Measurements from ENCODE around the gene PRPF8. TPM values are rescaled to one million over a fixed set of nuclear protein-coding genes. Genes with fewer than 3 reads are reported as not detected.

The PRPF8 gene
- total RNA-seq, 2 donors from 2014 or later = 298 to 375 TPM

GRCh38 chr17:1620486-1620885, 64.2 kb downstream of the PRPF8 start:
- H3K4me3 Mint-ChIP-seq = no peak overlapping the region
- peaks cover 10% of the 10 kb centered on the region for H3K4me1 Mint-ChIP-seq
- Histone ChIP-seq H3K9ac (ENCODE audit: extremely low read depth, low read length, poor library complexity, severe bottlenecking) (no peak overlapping the region), H3K4me1 (ENCODE audit: control insufficient read depth, insufficient read depth, low read length) (no peaks in the 10 kb centered on the region), H3K27me3 (ENCODE audit: control insufficient read depth, insufficient read depth, low read length, poor library complexity, severe bottlenecking) (no peaks in the 10 kb centered on the region), H3K4me3 (ENCODE audit: low read length) (no peak overlapping the region), H3K36me3 (ENCODE audit: control insufficient read depth, insufficient read depth, low read length) (no peaks in the 10 kb centered on the region), H3K27ac (ENCODE audit: low read depth, low read length) (no peak overlapping the region), H3K9me3 (ENCODE audit: control insufficient read depth, low read length) (no peaks in the 10 kb centered on the region)
- no peak for TF ChIP-seq CTCF (conservative IDR thresholded peaks at IDR 0.05)
- peaks cover 7% of the 10 kb centered on the region for H3K36me3 Mint-ChIP-seq (ENCODE audit: low read depth)
- H3K27ac Mint-ChIP-seq = no peak overlapping the region
- no peak for DNase-seq
- peaks cover 1% of the 10 kb centered on the region for H3K27me3 Mint-ChIP-seq (ENCODE audit: insufficient read depth)
- no peaks in the 10 kb centered on the region for H3K9me3 Mint-ChIP-seq
- WGBS, 2 experiments (ENCODE audit: insufficient coverage in 1 of 2, insufficient read length in 1 of 2) = 86 to 93% methylated on average over 8 to 13 of the region's 13 CpGs

GRCh38 chr17:1617620-1618174, 67.0 kb downstream of the PRPF8 start:
- H3K4me3 ChIP-seq (ENCODE audit: low read length) = no peak overlapping the region
- no peaks in the 10 kb centered on the region for H3K27me3 ChIP-seq (ENCODE audit: control insufficient read depth, insufficient read depth, low read length, poor library complexity, severe bottlenecking)
- no peak overlapping the region for H3K27ac Mint-ChIP-seq
- H3K4me1 ChIP-seq (ENCODE audit: control insufficient read depth, insufficient read depth, low read length) = no peaks in the 10 kb centered on the region
- no peaks in the 10 kb centered on the region for H3K9me3 ChIP-seq (ENCODE audit: control insufficient read depth, low read length)
- no peak overlapping the region for H3K27ac ChIP-seq (ENCODE audit: low read depth, low read length)
- peaks cover 10% of the 10 kb centered on the region for H3K4me1 Mint-ChIP-seq
- H3K27me3 Mint-ChIP-seq (ENCODE audit: insufficient read depth) = no peaks in the 10 kb centered on the region
- no peaks in the 10 kb centered on the region for H3K36me3 ChIP-seq (ENCODE audit: control insufficient read depth, insufficient read depth, low read length)
- H3K9me3 Mint-ChIP-seq = no peaks in the 10 kb centered on the region
- DNase-seq = no peak
- H3K36me3 Mint-ChIP-seq (ENCODE audit: low read depth) = peaks cover 15% of the 10 kb centered on the region
- H3K9ac ChIP-seq (ENCODE audit: extremely low read depth, low read length, poor library complexity, severe bottlenecking) = no peak overlapping the region
- H3K4me3 Mint-ChIP-seq = no peak overlapping the region
- WGBS, 2 experiments (ENCODE audit: insufficient coverage in 1 of 2, insufficient read length in 1 of 2) = 91 to 92% methylated on average over 14 to 20 of the region's 20 CpGs
- TF ChIP-seq CTCF (conservative IDR thresholded peaks at IDR 0.05) = no peak

GRCh38 chr17:1616101-1616500, 68.6 kb downstream of the PRPF8 start:
- H3K9me3 Mint-ChIP-seq = no peaks in the 10 kb centered on the region
- Histone ChIP-seq H3K27me3 (ENCODE audit: control insufficient read depth, insufficient read depth, low read length, poor library complexity, severe bottlenecking) (no peaks in the 10 kb centered on the region), H3K27ac (ENCODE audit: low read depth, low read length) (no peak overlapping the region), H3K4me1 (ENCODE audit: control insufficient read depth, insufficient read depth, low read length) (no peaks in the 10 kb centered on the region), H3K36me3 (ENCODE audit: control insufficient read depth, insufficient read depth, low read length) (no peaks in the 10 kb centered on the region), H3K9ac (ENCODE audit: extremely low read depth, low read length, poor library complexity, severe bottlenecking) (no peak overlapping the region), H3K9me3 (ENCODE audit: control insufficient read depth, low read length) (no peaks in the 10 kb centered on the region), H3K4me3 (ENCODE audit: low read length) (no peak overlapping the region)
- no peaks in the 10 kb centered on the region for H3K27me3 Mint-ChIP-seq (ENCODE audit: insufficient read depth)
- H3K36me3 Mint-ChIP-seq (ENCODE audit: low read depth) = peaks cover 13% of the 10 kb centered on the region
- DNase-seq = no peak
- no peak overlapping the region for H3K4me3 Mint-ChIP-seq
- H3K27ac Mint-ChIP-seq = no peak overlapping the region
- TF ChIP-seq CTCF (conservative IDR thresholded peaks at IDR 0.05) = no peak
- 91 to 93% methylated on average over 10 to 13 of the region's 13 CpGs for WGBS, 2 experiments (ENCODE audit: insufficient coverage in 1 of 2, insufficient read length in 1 of 2)
- peaks cover 6% of the 10 kb centered on the region for H3K4me1 Mint-ChIP-seq

Measured in endodermal cell (in vitro differentiated cells).